ENCODE measurements around the gene NEMF.

- peak in 2 of 5 experiments; percentile 8 for TF ChIP-seq CTCF (IDR thresholded peaks at IDR 0.05)
- TF ChIP-seq EP300 (IDR thresholded peaks at IDR 0.05; ENCODE audit: low read depth) = no peak
Observed at GRCh38 chr14:49767571-49768300, 84.9 kb downstream of the NEMF start, which contains the start of gene KLHDC2.
